Keratinocyte (primary cell): ENCODE results near the gene SPHK2. TPM values are rescaled to one million over a fixed set of nuclear protein-coding genes. Genes with fewer than 3 reads are reported as not detected.

Experiments used
- DNase-seq: peaks from one replicate; pipeline ENCODE4 v3.0.0-alpha.2; 2011; ENCODE audit warnings: low read depth, missing footprints, low spot score
- FAIRE-seq: peaks from 2 replicates; lab custom pipeline; 2011; peaks lifted over from hg19 to GRCh38; lab: Jason Lieb, UNC
- H2AFZ ChIP-seq: 2 replicates; pipeline ENCODE4 v1.6.0; 2012; ENCODE audit warnings: low read length, control low read depth, inconsistent platforms; ENCODE audit not compliant: control insufficient read depth
- H3K27ac ChIP-seq: 2 replicates; pipeline ENCODE4 v1.5.1; 2011; ENCODE audit warnings: low read length; ENCODE audit not compliant: control insufficient read depth, insufficient read depth
- H3K27me3 ChIP-seq: 3 replicates; pipeline ENCODE4 v1.6.0; 2011; ENCODE audit warnings: low read length; ENCODE audit not compliant: control insufficient read depth, insufficient read depth; ENCODE audit errors: extremely low read depth
- H3K36me3 ChIP-seq, 2 experiments: 2 replicates in 1 of 2; 3 replicates in 1 of 2; pipeline ENCODE4 v1.5.1; 2011; ENCODE audit warnings: low read length in 2 of 2, mild to moderate bottlenecking in 1 of 2; ENCODE audit not compliant: control insufficient read depth in 2 of 2, insufficient read depth in 2 of 2; ENCODE audit errors: extremely low read depth in 1 of 2
- H3K4me1 ChIP-seq: 3 replicates; pipeline ENCODE4 v1.5.1; 2011; ENCODE audit warnings: low read length; ENCODE audit not compliant: control insufficient read depth, insufficient read depth; ENCODE audit errors: extremely low read depth
- H3K4me2 ChIP-seq: 3 replicates; pipeline ENCODE4 v1.6.0; 2011; ENCODE audit warnings: low read depth, low read length; ENCODE audit not compliant: control insufficient read depth, insufficient read depth; ENCODE audit errors: extremely low read depth
- H3K4me3 ChIP-seq, 3 experiments: fragments of 200-600 bp in 1 of 3; sonication (generic) in 1 of 3; 2 replicates in 2 of 3; 3 replicates in 1 of 3; pipeline ENCODE4 v1.5.1; 2011 to 2016; ENCODE audit warnings: low read length in 3 of 3, mild to moderate bottlenecking in 3 of 3, control low read depth in 2 of 3, inconsistent platforms in 1 of 3, low read depth in 1 of 3, mixed read lengths in 1 of 3, mixed run types in 1 of 3, moderate library complexity in 1 of 3; ENCODE audit not compliant: control insufficient read depth in 2 of 3, insufficient read depth in 2 of 3; ENCODE audit errors: extremely low read depth in 1 of 3
- H3K79me2 ChIP-seq: 2 replicates; pipeline ENCODE4 v1.6.0; 2012; ENCODE audit warnings: low read length; ENCODE audit not compliant: control insufficient read depth, insufficient read depth
- H3K9ac ChIP-seq: 3 replicates; pipeline ENCODE4 v1.6.0; 2011; ENCODE audit warnings: low read length; ENCODE audit not compliant: control insufficient read depth, insufficient read depth; ENCODE audit errors: extremely low read depth
- H3K9me1 ChIP-seq: 3 replicates; pipeline ENCODE4 v1.6.0; 2011; ENCODE audit warnings: low read length; ENCODE audit not compliant: control insufficient read depth, insufficient read depth; ENCODE audit errors: extremely low read depth
- H3K9me3 ChIP-seq: 2 replicates; pipeline ENCODE4 v1.5.1; 2012; ENCODE audit warnings: low read depth, low read length; ENCODE audit not compliant: control insufficient read depth
- H4K20me1 ChIP-seq: 3 replicates; pipeline ENCODE4 v1.6.0; 2011; ENCODE audit warnings: low read length; ENCODE audit not compliant: control insufficient read depth, insufficient read depth; ENCODE audit errors: extremely low read depth
- CTCF ChIP-seq, 3 experiments: IDR thresholded peaks in 1 of 3; conservative IDR thresholded peaks in 1 of 3; optimal IDR thresholded peaks in 1 of 3; 2 replicates in 2 of 3; 3 replicates in 1 of 3; pipeline versions ENCODE3 to v1.5.1; 2011; ENCODE audit warnings: low read length in 3 of 3, mild to moderate bottlenecking in 3 of 3, moderate library complexity in 2 of 3, control low read depth in 1 of 3, inconsistent platforms in 1 of 3; ENCODE audit not compliant: insufficient read depth in 2 of 3; ENCODE audit errors: extremely low read depth in 1 of 3
- EZH2 ChIP-seq: IDR thresholded peaks from one replicate; pipeline ENCODE4 v1.6.1; 2012; ENCODE audit warnings: inconsistent platforms, mild to moderate bottlenecking, low read length, moderate library complexity
- dilution Hi-C: fragments of 300-500 bp; cut with MboI; formaldehyde crosslinking; loops from one replicate; pipeline ENCODE4 v1.7.0; 2020; ENCODE audit warnings: low sequenced_read_pairs; ENCODE audit not compliant: extremely low pct_ligation_motif_present
- polyA plus RNA-seq, 5 experiments: library from polyadenylated mRNA; depleted of rRNA in 3 of 5; stranded (reverse) in 3 of 5; stranded (forward) in 1 of 5; unstranded in 1 of 5; fragments of >200 nt; gene quantifications; 1 replicate in 1 of 5; 2 replicates in 3 of 5; 3 replicates in 1 of 5; pipeline versions ENCODE4 v1.2.1 to v1.2.3, GENCODE V29; 2011 to 2012; ENCODE audit warnings: missing spikeins in 2 of 5, low read depth in 1 of 5, low replicate concordance in 1 of 5

The SPHK2 gene
- polyA plus RNA-seq, 1 donor (not counting 4 experiments of a cell fraction or from before 2014, with no cell fraction given): 2.8 TPM

- no peak overlapping the region for H3K27ac ChIP-seq
- H3K4me1 ChIP-seq: peaks cover 32% of the 10 kb centered on the region
- no peaks in the 10 kb centered on the region for H3K27me3 ChIP-seq
- no peak for DNase-seq
- no peaks in the 10 kb centered on the region for H3K9me1 ChIP-seq
- dilution Hi-C loops: no loop called here
- peaks cover 0 to 1% of the 10 kb centered on the region in 2 experiments for H3K36me3 ChIP-seq
- no peak for FAIRE-seq
- TF ChIP-seq CTCF (optimal IDR thresholded peaks at IDR 0.05 in 1 of 3, IDR thresholded peaks at IDR 0.05 in 1 of 3, conservative IDR thresholded peaks at IDR 0.05 in 1 of 3; ENCODE audit: extremely low read depth in 1 of 3, insufficient read depth in 2 of 3, low read length in 3 of 3): no peak
- no peak for TF ChIP-seq EZH2
- no peaks in the 10 kb centered on the region for H3K9me3 ChIP-seq
- no peaks in the 10 kb centered on the region for H3K79me2 ChIP-seq
- H3K4me3 ChIP-seq: no peak overlapping the region
- no peak overlapping the region for H2AFZ ChIP-seq
- no peak overlapping the region for H3K9ac ChIP-seq
- no peaks in the 10 kb centered on the region for H4K20me1 ChIP-seq
- H3K4me2 ChIP-seq: no peak overlapping the region
Observed at GRCh38 chr19:48629297-48629598, 9.9 kb downstream of the SPHK2 start.

GRCh38 chr19:48629599-48630295, 10.4 kb downstream of the SPHK2 start:
- TF ChIP-seq EZH2: no peak
- TF ChIP-seq CTCF (optimal IDR thresholded peaks at IDR 0.05 in 1 of 3, IDR thresholded peaks at IDR 0.05 in 1 of 3, conservative IDR thresholded peaks at IDR 0.05 in 1 of 3; ENCODE audit: extremely low read depth in 1 of 3, insufficient read depth in 2 of 3, low read length in 3 of 3): no peak
- dilution Hi-C loops: no loop called here
- Histone ChIP-seq H3K9ac (no peak overlapping the region), H4K20me1 (no peaks in the 10 kb centered on the region), H3K9me3 (no peaks in the 10 kb centered on the region), H3K4me2 (no peak overlapping the region), H3K36me3 (peaks cover 0 to 1% of the 10 kb centered on the region in 2 experiments), H3K4me3 (no peak overlapping the region), H3K79me2 (no peaks in the 10 kb centered on the region), H3K9me1 (no peaks in the 10 kb centered on the region), H3K4me1 (peaks cover 34% of the 10 kb centered on the region), H2AFZ (no peak overlapping the region), H3K27me3 (no peaks in the 10 kb centered on the region), H3K27ac (no peak overlapping the region)
- DNase-seq (no peak), FAIRE-seq (no peak)
